CD4-positive, alpha-beta memory T cell (primary cell): ENCODE data around the gene GNAL. TPM values are rescaled to one million over a fixed set of nuclear protein-coding genes. Genes with fewer than 3 reads are reported as not detected.
"Not testable (repeated sequence)": the region's sequence is repeated elsewhere in the genome, so short reads cannot be mapped to it uniquely, and the experiment has no call there.

ENCODE experiments used
- CTCF ChIA-PET: fragments of 350-600 bp; sonication (Branson Sonifier 250); formaldehyde crosslinking; loops from one replicate; lab custom pipeline; 2021; ENCODE audit warnings: inconsistent platforms; ENCODE audit not compliant: partially characterized antibody; lab: Charles Lee
- POLR2A ChIA-PET: fragments of 350-600 bp; sonication (Branson Sonifier 250); formaldehyde crosslinking; loops from one replicate; lab custom pipeline; 2021; ENCODE audit not compliant: partially characterized antibody; lab: Charles Lee
- DNase-seq, 5 donors: peaks; one replicate each; pipeline versions ENCODE4 v3.0.0 to v3.0.0-alpha.2; 2020 to 2022; ENCODE audit warnings: mixed read lengths in 1 of 5
- H3K27ac ChIP-seq: one replicate; pipeline ENCODE4 v1.7.0; 2013; ENCODE audit warnings: low read depth, low read length
- H3K27me3 ChIP-seq: 2 replicates; pipeline ENCODE4 v1.7.0; 2013; ENCODE audit warnings: mild to moderate bottlenecking, low read length, moderate library complexity; ENCODE audit not compliant: insufficient read depth
- H3K36me3 ChIP-seq: 2 replicates; pipeline ENCODE4 v1.7.0; 2013; ENCODE audit warnings: mild to moderate bottlenecking, low read length, moderate library complexity; ENCODE audit not compliant: insufficient read depth
- H3K4me1 ChIP-seq: 2 replicates; pipeline ENCODE4 v1.7.0; 2013; ENCODE audit warnings: mild to moderate bottlenecking, low read length, moderate library complexity; ENCODE audit not compliant: insufficient read depth
- H3K4me3 ChIP-seq, 2 donors: one replicate each; pipeline ENCODE4 v1.7.0; 2013; ENCODE audit warnings: low read length in 2 of 2, mild to moderate bottlenecking in 1 of 2
- H3K9me3 ChIP-seq, 2 donors: one replicate each; pipeline ENCODE4 v1.7.0; 2013; ENCODE audit warnings: low read length in 2 of 2, control low read depth in 1 of 2; ENCODE audit not compliant: control insufficient read depth in 1 of 2
- H3K27ac Mint-ChIP-seq, 7 donors: one replicate each; pipeline ENCODE4 v1.8.0; 2020 to 2021; ENCODE audit warnings: mixed read lengths in 7 of 7, mild to moderate bottlenecking in 6 of 7, inconsistent platforms in 3 of 7, moderate library complexity in 3 of 7
- H3K27me3 Mint-ChIP-seq, 2 donors: one replicate each; pipeline ENCODE4 v1.8.0; 2020 to 2021; ENCODE audit warnings: mixed read lengths in 2 of 2
- H3K36me3 Mint-ChIP-seq, 2 donors: one replicate each; pipeline ENCODE4 v1.8.0; 2020 to 2021; ENCODE audit warnings: mixed read lengths in 2 of 2, inconsistent platforms in 1 of 2, mild to moderate bottlenecking in 1 of 2
- H3K4me1 Mint-ChIP-seq, 4 donors: one replicate each; pipeline ENCODE4 v1.8.0; 2020 to 2021; ENCODE audit warnings: mixed read lengths in 4 of 4, mild to moderate bottlenecking in 1 of 4
- H3K4me3 Mint-ChIP-seq, 8 donors: one replicate each; pipeline ENCODE4 v1.8.0; 2020 to 2021; ENCODE audit warnings: mixed read lengths in 8 of 8, mild to moderate bottlenecking in 7 of 8, moderate library complexity in 6 of 8, inconsistent platforms in 3 of 8
- H3K9me3 Mint-ChIP-seq, 8 donors: one replicate each; pipeline ENCODE4 v1.8.0; 2020 to 2021; ENCODE audit warnings: mixed read lengths in 8 of 8, mild to moderate bottlenecking in 5 of 8, inconsistent platforms in 3 of 8, moderate library complexity in 1 of 8
- intact Hi-C: fragments of 100-400 bp; cut with micrococcal nuclease; formaldehyde crosslinking; loops from one replicate; pipeline ENCODE4 v1.15.1; 2023
- polyA plus RNA-seq, 2 donors: library from polyadenylated mRNA; unstranded; fragments of 300-500 nt; fragmentation: Illumina TruSeq; gene quantifications; one replicate each; pipeline ENCODE4 v1.2.3, GENCODE V29; 2021
- total RNA-seq, 2 experiments: library from RNA; stranded (reverse); gene quantifications; one replicate each; pipeline ENCODE4 v1.2.3, GENCODE V29; 2021

GNAL gene
- total and polyA plus RNA-seq, 4 experiments from 2014 or later = 0.20 to 0.33 (median 0.26) TPM; not detected in 1

DNA sequence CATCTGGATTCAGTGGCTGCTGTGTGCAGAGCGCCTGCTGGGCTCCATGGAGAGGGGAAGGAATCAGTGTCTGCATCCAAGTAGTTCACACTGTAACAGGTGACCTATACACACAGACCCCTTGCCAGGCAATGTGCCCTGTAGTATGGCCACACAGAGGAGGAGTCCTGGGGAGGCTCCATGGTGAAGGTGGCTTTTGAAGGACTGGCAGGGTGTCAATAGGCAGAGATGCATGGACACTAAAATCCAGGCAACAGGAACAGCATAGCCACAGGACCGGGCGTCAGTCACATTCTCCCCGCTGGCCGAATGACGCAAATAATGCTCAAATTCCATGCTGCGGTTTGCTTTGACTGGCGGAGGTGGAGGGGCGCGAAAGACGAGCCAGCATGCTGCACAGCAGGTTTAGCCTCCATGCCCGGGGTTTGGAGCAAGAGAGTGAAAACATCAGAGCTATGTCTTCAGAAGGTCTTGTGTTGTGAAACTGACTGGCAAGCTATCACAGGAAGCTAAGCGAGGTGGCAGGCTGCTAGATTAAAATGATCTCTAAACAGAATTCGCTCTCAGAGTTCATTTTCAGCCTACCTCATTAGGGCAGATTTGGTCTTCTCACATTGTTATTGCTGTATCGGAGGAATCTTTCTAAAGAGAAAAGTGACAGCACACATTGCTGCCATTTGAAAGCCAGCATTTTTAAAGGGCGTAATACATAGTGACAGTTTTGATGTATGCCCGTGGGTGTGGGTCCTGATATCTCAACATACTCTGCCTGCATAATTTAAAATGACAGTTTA, 161.0 kb downstream of the GNAL start:
- ChIA-PET POLR2A (interaction anchor here (0.6 to 4.7 kb wide), 11 partner anchors 9 to 1936 kb away, joined by 3 to 34 read pairs (median 4); partner anchors contain the start of genes AFG3L2, IMPA2, MPPE1 and NAPG), CTCF (interaction anchor here (0.6 to 1.4 kb wide), 5 partner anchors 10 to 146 kb away, joined by 3 to 4 read pairs (median 3); no protein-coding TSS in a partner anchor)
- H3K4me1 Mint-ChIP-seq = peaks cover 16 to 54% (median 30%) of the 10 kb centered on the region in 4 donors

DNA sequence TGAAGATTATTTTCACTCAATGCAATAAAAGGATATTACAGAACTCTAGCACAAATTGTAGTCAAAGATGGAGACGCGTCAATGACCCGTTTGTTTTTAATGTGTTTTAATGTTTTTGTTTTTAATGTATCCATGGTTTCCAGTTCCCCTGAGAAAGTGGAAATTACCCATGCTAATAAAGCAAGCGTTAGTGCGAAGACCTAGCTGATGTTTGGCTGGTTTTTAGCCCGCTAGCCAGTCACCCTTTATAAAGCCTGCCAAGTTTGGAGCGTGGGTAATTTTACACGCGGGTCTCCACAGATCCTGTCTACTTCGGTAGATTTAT, 161.7 kb downstream of the GNAL start:
- Histone ChIP-seq H3K9me3 (no peaks in the 10 kb centered on the region), H3K27ac (peak overlapping the region; percentile 98), H3K27me3 (no peaks in the 10 kb centered on the region), H3K36me3 (no peaks in the 10 kb centered on the region), H3K4me3 (peak overlapping the region; percentile 47 to 71), H3K4me1 (peaks cover 32% of the 10 kb centered on the region)
- Mint-ChIP-seq H3K4me3 (peak overlapping the region; percentile 100), H3K27me3 (no peaks in the 10 kb centered on the region), H3K9me3 (peaks cover 0 to 3% (median 0%) of the 10 kb centered on the region in 8 donors), H3K4me1 (peaks cover 16 to 57% (median 32%) of the 10 kb centered on the region in 4 donors), H3K27ac (peak overlapping the region; percentile 100), H3K36me3 (peaks cover 0 to 32% of the 10 kb centered on the region in 2 donors)
- intact Hi-C loops = loop anchor here (1.0 to 5.0 kb wide), 7 partner anchors 58 to 1938 kb away; partner anchors contain the start of genes AFG3L2, CEP192, CEP76 and IMPA2
- CTCF ChIA-PET = interaction anchor here (1.0 to 1.2 kb wide), 2 partner anchors 99 to 145 kb away, joined by 3 to 4 read pairs; no protein-coding TSS in a partner anchor
- POLR2A ChIA-PET = interaction anchor here (0.6 to 4.7 kb wide), 11 partner anchors 10 to 1937 kb away, joined by 3 to 34 read pairs (median 4); partner anchors contain the start of genes AFG3L2, IMPA2, MPPE1 and NAPG
- DNase-seq = peak in 1 of 5 donors; percentile 80

More for the DNA sequence above, 161.0 kb downstream of the GNAL start:
- intact Hi-C loops = loop anchor here (2.0 to 5.0 kb wide), 4 partner anchors 853 to 1938 kb away; partner anchors contain the start of genes CEP192, CEP76, NAPG and PSMG2
- Mint-ChIP-seq H3K27ac (peak overlapping the region; percentile 100), H3K4me3 (peak overlapping the region; percentile 100), H3K27me3 (no peaks in the 10 kb centered on the region), H3K36me3 (peaks cover 0 to 29% of the 10 kb centered on the region in 2 donors), H3K9me3 (peaks cover 0 to 3% (median 0%) of the 10 kb centered on the region in 8 donors)
- Histone ChIP-seq H3K4me3 (peak overlapping the region; percentile 47 to 71), H3K36me3 (no peaks in the 10 kb centered on the region), H3K9me3 (no peaks in the 10 kb centered on the region), H3K4me1 (peaks cover 31% of the 10 kb centered on the region), H3K27me3 (no peaks in the 10 kb centered on the region), H3K27ac (peak overlapping the region; percentile 98)
- peak; percentile 56 to 86 (median 64) for DNase-seq

DNA sequence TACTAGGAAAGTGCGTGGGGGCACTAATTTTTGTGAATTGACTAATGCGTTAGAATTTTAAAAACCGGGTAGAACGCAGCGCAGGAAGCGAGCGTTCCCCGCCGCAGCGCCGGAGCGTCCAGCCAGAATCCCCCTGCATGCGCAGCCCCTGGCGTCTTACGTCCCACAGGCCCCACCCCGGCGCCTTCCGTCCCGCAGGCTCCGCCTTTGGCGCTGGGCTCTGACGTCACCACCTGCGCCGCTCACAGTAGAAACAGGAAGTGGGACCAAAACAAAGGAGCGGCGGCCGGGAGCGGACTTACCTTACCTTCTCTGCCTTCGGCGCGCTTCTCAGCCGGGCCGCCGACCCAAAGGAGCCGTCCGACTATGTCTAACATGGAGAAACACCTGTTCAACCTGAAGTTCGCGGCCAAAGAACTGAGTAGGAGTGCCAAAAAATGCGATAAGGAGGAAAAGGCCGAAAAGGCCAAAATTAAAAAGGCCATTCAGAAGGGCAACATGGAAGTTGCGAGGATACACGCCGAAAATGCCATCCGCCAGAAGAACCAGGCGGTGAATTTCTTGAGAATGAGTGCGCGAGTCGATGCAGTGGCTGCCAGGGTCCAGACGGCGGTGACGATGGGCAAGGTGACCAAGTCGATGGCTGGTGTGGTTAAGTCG, 162.2 kb downstream of the GNAL start, which contains the start of gene CHMP1B:
Gene CHMP1B (plus strand): TSS at position 268 of the 660 bp plus-strand sequence. CDS start 99 bp downstream, at position 367.
- Histone ChIP-seq H3K4me3 (peak within 1 kb of the TSS; percentile 71 to 100), H3K4me1 (peaks cover 32% of the 10 kb centered on the region), H3K27ac (peak within 1 kb of the TSS; percentile 98), H3K27me3 (no peaks in the 10 kb centered on the region), H3K9me3 (no peaks in the 10 kb centered on the region), H3K36me3 (no peaks in the 10 kb centered on the region)
- POLR2A ChIA-PET = interaction anchor here (0.8 to 4.7 kb wide), 11 partner anchors 10 to 1938 kb away, joined by 3 to 34 read pairs (median 4); partner anchors contain the start of genes AFG3L2, IMPA2, MPPE1 and NAPG
- H3K4me3 Mint-ChIP-seq = peak within 1 kb of the TSS; percentile 100
- peaks cover 0 to 3% (median 0%) of the 10 kb centered on the region in 8 donors for H3K9me3 Mint-ChIP-seq
- CTCF ChIA-PET = no interaction called here
- intact Hi-C loops = loop anchor here (1.0 to 5.0 kb wide), 7 partner anchors 57 to 1939 kb away; partner anchors contain the start of genes AFG3L2, CEP192, CEP76 and IMPA2
- H3K27me3 Mint-ChIP-seq = no peaks in the 10 kb centered on the region
- peak; percentile 94 to 96 (median 95) for DNase-seq
- H3K27ac Mint-ChIP-seq = peak within 1 kb of the TSS; percentile 100
- peaks cover 16 to 57% (median 32%) of the 10 kb centered on the region in 4 donors for H3K4me1 Mint-ChIP-seq
- H3K36me3 Mint-ChIP-seq = peaks cover 0 to 32% of the 10 kb centered on the region in 2 donors

DNA sequence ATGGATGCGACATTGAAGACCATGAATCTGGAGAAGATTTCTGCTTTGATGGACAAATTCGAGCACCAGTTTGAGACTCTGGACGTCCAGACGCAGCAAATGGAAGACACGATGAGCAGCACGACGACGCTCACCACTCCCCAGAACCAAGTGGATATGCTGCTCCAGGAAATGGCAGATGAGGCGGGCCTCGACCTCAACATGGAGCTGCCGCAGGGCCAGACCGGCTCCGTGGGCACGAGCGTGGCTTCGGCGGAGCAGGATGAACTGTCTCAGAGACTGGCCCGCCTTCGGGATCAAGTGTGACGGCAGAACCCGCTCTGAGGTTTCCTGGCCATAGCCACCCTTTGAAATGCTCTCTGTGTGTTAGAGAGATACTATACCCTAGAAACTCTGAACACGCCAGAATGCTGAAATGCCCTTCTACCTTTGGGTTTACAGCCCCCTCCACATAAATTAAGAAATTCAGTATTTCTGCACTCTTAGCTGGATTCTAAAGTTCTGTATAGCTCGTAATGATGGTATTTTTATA, 162.8 kb downstream of the GNAL start:
- Histone ChIP-seq H3K27me3 (no peaks in the 10 kb centered on the region), H3K4me1 (peaks cover 32% of the 10 kb centered on the region), H3K4me3 (peak overlapping the region; percentile 71 to 100), H3K36me3 (no peaks in the 10 kb centered on the region), H3K9me3 (no peaks in the 10 kb centered on the region), H3K27ac (peak overlapping the region; percentile 98)
- POLR2A ChIA-PET = interaction anchor here (0.7 to 4.7 kb wide), 4 partner anchors 54 to 144 kb away, joined by 3 to 34 read pairs (median 4); partner anchors contain the start of genes IMPA2 and MPPE1
- peaks cover 0 to 3% (median 0%) of the 10 kb centered on the region in 8 donors for H3K9me3 Mint-ChIP-seq
- DNase-seq = peak; percentile 50 to 65 (median 59)
- peaks cover 0 to 32% of the 10 kb centered on the region in 2 donors for H3K36me3 Mint-ChIP-seq
- peak overlapping the region; percentile 100 for H3K27ac Mint-ChIP-seq
- CTCF ChIA-PET = no interaction called here
- intact Hi-C loops = loop anchor here (1.0 to 5.0 kb wide), 7 partner anchors 56 to 1940 kb away; partner anchors contain the start of genes AFG3L2, CEP192, CEP76 and IMPA2
- H3K4me3 Mint-ChIP-seq = peak overlapping the region; percentile 100
- peaks cover 16 to 57% (median 33%) of the 10 kb centered on the region in 4 donors for H3K4me1 Mint-ChIP-seq
- H3K27me3 Mint-ChIP-seq = no peaks in the 10 kb centered on the region

DNA sequence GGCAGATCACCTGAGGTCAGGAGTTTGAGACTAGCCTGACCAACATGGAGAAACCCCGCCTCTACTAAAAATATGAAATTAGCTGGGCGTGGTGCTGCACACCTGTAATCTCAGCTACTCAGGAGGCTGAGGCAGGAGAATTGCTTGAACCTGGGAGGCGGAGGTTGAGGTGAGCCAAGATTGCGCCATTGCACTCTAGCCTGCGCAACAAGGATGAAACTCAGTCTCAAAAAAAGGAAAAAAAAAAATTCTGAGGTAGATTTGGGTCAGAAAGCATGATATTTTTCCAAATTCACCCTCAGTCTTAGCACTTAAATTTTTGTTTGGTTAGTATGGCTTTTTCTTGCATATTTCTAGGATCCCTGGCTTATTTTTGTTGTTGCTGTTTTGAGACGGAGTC, 165.5 kb downstream of the GNAL start:
- H3K27me3 Mint-ChIP-seq, H3K9me3 Mint-ChIP-seq, H3K4me3 ChIP-seq, H3K27ac ChIP-seq, H3K27me3 ChIP-seq, DNase-seq, H3K36me3 ChIP-seq, H3K9me3 ChIP-seq, CTCF ChIA-PET: not testable (repeated sequence)
- intact Hi-C loops = loop anchor here (5.0 kb wide), 3 partner anchors 1138 to 1942 kb away; partner anchors contain the start of genes CEP192, NAPG and VAPA
- Mint-ChIP-seq H3K4me1 (peaks cover 18 to 55% (median 32%) of the 10 kb centered on the region in 4 donors), H3K4me3 (peak overlapping the region in 1 of 8 donors; percentile 21), H3K27ac (peak overlapping the region in 3 of 7 donors; percentile 29 to 100 (median 43)), H3K36me3 (peaks cover 0 to 32% of the 10 kb centered on the region in 2 donors)
- POLR2A ChIA-PET = interaction anchor here (1.9 kb wide), 1 partner anchor 54 kb away, joined by 5 read pairs; the partner anchor contains the start of gene MPPE1
- peaks cover 30% of the 10 kb centered on the region for H3K4me1 ChIP-seq

DNA sequence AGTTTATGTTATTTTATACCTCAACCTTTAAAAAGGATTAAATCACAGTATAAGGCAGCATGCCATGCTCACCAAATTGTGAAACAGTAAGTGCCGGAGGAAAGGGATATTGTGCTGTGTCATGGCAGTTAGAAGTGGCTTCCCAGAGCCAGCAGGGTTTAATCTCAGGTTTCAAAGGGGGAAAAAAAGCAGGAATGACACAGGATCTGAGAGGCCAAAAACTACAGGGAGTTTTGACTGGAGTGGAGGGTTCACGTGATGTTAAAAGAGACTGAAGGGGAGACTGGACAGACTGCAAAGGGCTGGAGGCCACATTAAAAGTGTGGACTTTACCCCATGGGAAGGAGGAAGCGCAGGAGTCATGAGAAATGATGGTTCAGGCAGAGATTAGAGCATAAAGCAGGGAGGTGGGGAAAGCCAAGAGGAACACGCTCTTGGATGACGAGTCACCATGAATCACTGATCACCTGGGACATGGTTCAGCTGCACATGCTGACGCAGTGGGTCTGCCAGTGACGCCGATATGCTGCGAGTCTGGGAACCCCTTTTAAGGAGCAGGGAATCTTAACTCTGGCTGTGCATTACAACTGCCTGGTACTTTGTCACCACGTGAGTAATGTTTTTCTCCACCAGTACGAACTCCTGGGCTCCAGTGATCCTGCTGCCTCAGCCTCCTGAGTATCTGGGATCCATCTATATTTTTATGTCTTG, 168.3 kb downstream of the GNAL start:
- POLR2A ChIA-PET = no interaction called here
- DNase-seq = no peak
- intact Hi-C loops = no loop called here

More for the DNA sequence above, 168.3 kb downstream of the GNAL start:
- Mint-ChIP-seq H3K27me3 (no peaks in the 10 kb centered on the region), H3K4me3 (peak overlapping the region in 1 of 8 donors; percentile 33), H3K4me1 (peaks cover 10 to 27% (median 16%) of the 10 kb centered on the region in 4 donors), H3K9me3 (no peaks in the 10 kb centered on the region), H3K36me3 (peaks cover 0 to 6% of the 10 kb centered on the region in 2 donors), H3K27ac (peak overlapping the region in 3 of 7 donors; percentile 8 to 29 (median 24))
- Histone ChIP-seq H3K9me3 (no peaks in the 10 kb centered on the region), H3K27me3 (no peaks in the 10 kb centered on the region), H3K36me3 (no peaks in the 10 kb centered on the region), H3K4me3 (no peak overlapping the region), H3K4me1 (peaks cover 21% of the 10 kb centered on the region), H3K27ac (no peak overlapping the region)
- CTCF ChIA-PET = no interaction called here
